Esophagus (tissue), 2 donors: ENCODE results near the gene RUNDC3A. TPM values are rescaled to one million over a fixed set of nuclear protein-coding genes. Genes with fewer than 3 reads are reported as not detected.

ENCODE experiments used
- H3K27ac ChIP-seq, 2 donors: one replicate each; pipeline ENCODE4 v1.5.1; 2013; ENCODE audit warnings: low read depth in 2 of 2, mild to moderate bottlenecking in 2 of 2, inconsistent platforms in 1 of 2, low read length in 1 of 2, moderate library complexity in 1 of 2
- H3K27me3 ChIP-seq, 2 donors: one replicate each; pipeline ENCODE4 v1.6.1; 2013; ENCODE audit warnings: low read length in 2 of 2, control low read depth in 1 of 2, mild to moderate bottlenecking in 1 of 2; ENCODE audit not compliant: insufficient read depth in 2 of 2, control insufficient read depth in 1 of 2
- H3K36me3 ChIP-seq, 2 donors: one replicate each; pipeline ENCODE4 v1.6.1; 2013; ENCODE audit warnings: low read length in 1 of 2; ENCODE audit not compliant: control insufficient read depth in 2 of 2, insufficient read depth in 2 of 2
- H3K4me1 ChIP-seq, 2 donors: one replicate each; pipeline ENCODE4 v1.6.1; 2013; ENCODE audit warnings: low read length in 1 of 2; ENCODE audit not compliant: control insufficient read depth in 2 of 2, insufficient read depth in 2 of 2
- H3K4me3 ChIP-seq, 2 donors: one replicate each; pipeline ENCODE4 v1.5.1; 2013; ENCODE audit warnings: low read length in 2 of 2, mild to moderate bottlenecking in 2 of 2, low read depth in 1 of 2, moderate library complexity in 1 of 2
- H3K9me3 ChIP-seq, 2 donors: one replicate each; pipeline ENCODE4 v1.6.1; 2013; ENCODE audit warnings: mild to moderate bottlenecking in 2 of 2, low read depth in 1 of 2, low read length in 1 of 2, moderate library complexity in 1 of 2; ENCODE audit not compliant: control insufficient read depth in 2 of 2, insufficient read depth in 1 of 2
- WGBS, 2 donors: extraction: QIAGEN DNeasy Blood & Tissue Kit; methylation state at CpG; one replicate each; pipeline ENCODE4 v1.1.7; 2013; 5-methylcytosine and 5-hydroxymethylcytosine counted together
- polyA plus RNA-seq, 2 donors: library from polyadenylated mRNA; stranded (reverse); fragments of 200-250 nt; gene quantifications; one replicate each; pipeline ENCODE4 v1.2.3, GENCODE V29; 2013
- donor health status: healthy with polysubstance abuse.
- donor health status: Bipolar disorder and iron deficiency.

RUNDC3A gene
- polyA plus RNA-seq, 2 donors: 0.77 to 0.88 TPM

GRCh38 chr17:44353672-44354331 is 45.4 kb downstream of the RUNDC3A start:
- Histone ChIP-seq H3K4me1 (peaks cover 0 to 12% of the 10 kb centered on the region in 2 donors), H3K27me3 (no peaks in the 10 kb centered on the region), H3K4me3 (peak overlapping the region; percentile 12 to 16), H3K9me3 (no peaks in the 10 kb centered on the region), H3K27ac (peak overlapping the region; percentile 30 to 43), H3K36me3 (peaks cover 16 to 40% of the 10 kb centered on the region in 2 donors)
- 35 to 37% methylated on average over 32 to 98 of the region's 98 CpGs for WGBS, 2 donors

- H3K27me3 ChIP-seq: no peaks in the 10 kb centered on the region
- 44 to 55% methylated on average over 72 to 77 of the region's 77 CpGs for WGBS, 2 donors
- H3K36me3 ChIP-seq: peaks cover 16 to 30% of the 10 kb centered on the region in 2 donors
- H3K4me3 ChIP-seq: peak overlapping the region; percentile 6 to 12
- H3K9me3 ChIP-seq: no peaks in the 10 kb centered on the region
- no peak overlapping the region for H3K27ac ChIP-seq
- H3K4me1 ChIP-seq: peaks cover 0 to 2% of the 10 kb centered on the region in 2 donors
Measured at GRCh38 chr17:44354582-44355561, 46.5 kb downstream of the RUNDC3A start.

- Histone ChIP-seq H3K4me1 (peaks cover 0 to under 1% of the 10 kb centered on the region in 2 donors), H3K27me3 (no peaks in the 10 kb centered on the region), H3K9me3 (no peaks in the 10 kb centered on the region), H3K27ac (no peak overlapping the region), H3K36me3 (peaks cover 11 to 23% of the 10 kb centered on the region in 2 donors), H3K4me3 (no peak overlapping the region)
- 80 to 83% methylated on average over 17 of the region's 17 CpGs for WGBS, 2 donors
Measured at GRCh38 chr17:44355642-44356099, 47.3 kb downstream of the RUNDC3A start.

GRCh38 chr17:44356241-44356640 is 47.8 kb downstream of the RUNDC3A start:
- no peaks in the 10 kb centered on the region for H3K27me3 ChIP-seq
- no peaks in the 10 kb centered on the region for H3K4me1 ChIP-seq
- no peak overlapping the region for H3K4me3 ChIP-seq
- H3K27ac ChIP-seq: no peak overlapping the region
- H3K36me3 ChIP-seq: peaks cover 8 to 18% of the 10 kb centered on the region in 2 donors
- no peaks in the 10 kb centered on the region for H3K9me3 ChIP-seq
- WGBS, 2 donors: 66 to 75% methylated on average over 11 of the region's 11 CpGs

- no peak overlapping the region for H3K4me3 ChIP-seq
- 84 to 85% methylated on average over 9 of the region's 9 CpGs for WGBS, 2 donors
Measured at GRCh38 chr17:44358066-44358465, 49.7 kb downstream of the RUNDC3A start.

GRCh38 chr17:44359006-44359405 is 50.6 kb downstream of the RUNDC3A start:
- H3K27me3 ChIP-seq: no peaks in the 10 kb centered on the region
- H3K9me3 ChIP-seq: no peaks in the 10 kb centered on the region
- no peaks in the 10 kb centered on the region for H3K36me3 ChIP-seq
- WGBS, 2 donors: 58 to 67% methylated on average over 6 of the region's 6 CpGs
- H3K4me1 ChIP-seq: no peaks in the 10 kb centered on the region
- no peak overlapping the region for H3K27ac ChIP-seq
- H3K4me3 ChIP-seq: no peak overlapping the region

More at GRCh38 chr17:44358066-44358465, 49.7 kb downstream of the RUNDC3A start:
- Histone ChIP-seq H3K27ac (no peak overlapping the region), H3K36me3 (no peaks in the 10 kb centered on the region), H3K27me3 (no peaks in the 10 kb centered on the region), H3K4me1 (no peaks in the 10 kb centered on the region), H3K9me3 (no peaks in the 10 kb centered on the region)

GRCh38 chr17:44359458-44360143 is 51.2 kb downstream of the RUNDC3A start:
- H3K27ac ChIP-seq: no peak overlapping the region
- no peak overlapping the region for H3K4me3 ChIP-seq
- H3K27me3 ChIP-seq: no peaks in the 10 kb centered on the region
- no peaks in the 10 kb centered on the region for H3K4me1 ChIP-seq
- H3K9me3 ChIP-seq: no peaks in the 10 kb centered on the region
- no peaks in the 10 kb centered on the region for H3K36me3 ChIP-seq
- 80 to 90% methylated on average over 14 of the region's 14 CpGs for WGBS, 2 donors

GRCh38 chr17:44360144-44360533 is 51.7 kb downstream of the RUNDC3A start:
- Histone ChIP-seq H3K27ac (no peak overlapping the region), H3K4me3 (no peak overlapping the region), H3K27me3 (no peaks in the 10 kb centered on the region)

GRCh38 chr17:44360826-44361225 is 52.4 kb downstream of the RUNDC3A start:
- no peaks in the 10 kb centered on the region for H3K4me1 ChIP-seq
- H3K36me3 ChIP-seq: no peaks in the 10 kb centered on the region
- H3K27me3 ChIP-seq: no peaks in the 10 kb centered on the region
- H3K9me3 ChIP-seq: no peaks in the 10 kb centered on the region
- WGBS, 2 donors: 48 to 57% methylated on average over 5 of the region's 5 CpGs
- no peak overlapping the region for H3K4me3 ChIP-seq
- H3K27ac ChIP-seq: no peak overlapping the region

More at GRCh38 chr17:44360144-44360533, 51.7 kb downstream of the RUNDC3A start:
- Histone ChIP-seq H3K36me3 (no peaks in the 10 kb centered on the region), H3K9me3 (no peaks in the 10 kb centered on the region), H3K4me1 (no peaks in the 10 kb centered on the region)
- 46 to 59% methylated on average over 6 of the region's 6 CpGs for WGBS, 2 donors
